Progenitor cell of endocrine pancreas (in vitro differentiated cells): ENCODE measurements around the gene TMEM39A. TPM values are rescaled to one million over a fixed set of nuclear protein-coding genes. Genes with fewer than 3 reads are reported as not detected.

Experiments used
- DNase-seq: peaks from one replicate; pipeline ENCODE4 v3.0.0; 2021; ENCODE audit warnings: low spot score; ENCODE audit not compliant: unreplicated experiment
- H3K27ac Mint-ChIP-seq: 2 replicates; pipeline ENCODE4 v1.8.0; 2021; ENCODE audit warnings: mild to moderate bottlenecking, moderate library complexity, mixed read lengths
- H3K27me3 Mint-ChIP-seq: 2 replicates; pipeline ENCODE4 v1.8.0; 2021; ENCODE audit warnings: mixed read lengths
- H3K36me3 Mint-ChIP-seq: 2 replicates; pipeline ENCODE4 v1.8.0; 2022; ENCODE audit warnings: mixed read lengths; ENCODE audit not compliant: insufficient read depth
- H3K4me1 Mint-ChIP-seq: 2 replicates; pipeline ENCODE4 v1.8.0; 2021; ENCODE audit warnings: low read depth, mixed read lengths
- H3K4me3 Mint-ChIP-seq: 2 replicates; pipeline ENCODE4 v1.8.0; 2021; ENCODE audit warnings: low read depth, mild to moderate bottlenecking, moderate library complexity, mixed read lengths
- H3K9me3 Mint-ChIP-seq: 2 replicates; pipeline ENCODE4 v1.8.0; 2021; ENCODE audit warnings: low read depth, mixed read lengths
- total RNA-seq: library from RNA; stranded (reverse); gene quantifications from 2 replicates; pipeline ENCODE4 v1.2.1, GENCODE V29; 2021
- TF ChIP-seq, protein P1 (sequence below): fragments of 200-600 bp; sonication (generic); IDR thresholded peaks from one replicate; pipeline ENCODE4 v1.5.0; 2021; ENCODE audit warnings: antibody characterized with exemption, mild to moderate bottlenecking; ENCODE audit not compliant: unreplicated experiment

Gene TMEM39A
- total RNA-seq, 1 donor from 2014 or later, result 51.6 TPM

DNA sequence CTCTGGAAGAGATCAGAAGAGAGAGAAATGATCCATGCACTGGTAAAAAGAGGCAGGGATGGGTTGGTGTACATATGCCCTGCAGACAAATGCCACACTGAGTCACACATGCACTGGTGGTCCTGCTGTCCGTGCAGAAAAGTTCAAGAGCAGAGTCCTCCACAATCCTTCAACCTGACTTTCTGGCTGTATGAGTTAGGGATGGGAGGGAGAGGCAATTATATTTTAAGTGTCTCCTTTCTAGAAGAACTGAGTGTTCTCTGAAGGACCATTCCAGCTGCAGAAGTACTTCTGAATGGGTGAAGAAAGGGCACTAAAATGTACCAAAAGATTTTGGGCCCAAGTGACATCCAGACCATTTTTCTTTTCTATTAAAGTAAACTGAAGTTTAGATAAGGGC lies 26.4 kb downstream of the TMEM39A start:
- no peak for DNase-seq
- Mint-ChIP-seq H3K9me3 (peaks cover under 1% of the 10 kb centered on the region), H3K27me3 (no peaks in the 10 kb centered on the region), H3K4me1 (no peaks in the 10 kb centered on the region), H3K36me3 (peaks cover 56% of the 10 kb centered on the region), H3K27ac (no peak overlapping the region), H3K4me3 (no peak overlapping the region)
- TF ChIP-seq, protein P1, sequence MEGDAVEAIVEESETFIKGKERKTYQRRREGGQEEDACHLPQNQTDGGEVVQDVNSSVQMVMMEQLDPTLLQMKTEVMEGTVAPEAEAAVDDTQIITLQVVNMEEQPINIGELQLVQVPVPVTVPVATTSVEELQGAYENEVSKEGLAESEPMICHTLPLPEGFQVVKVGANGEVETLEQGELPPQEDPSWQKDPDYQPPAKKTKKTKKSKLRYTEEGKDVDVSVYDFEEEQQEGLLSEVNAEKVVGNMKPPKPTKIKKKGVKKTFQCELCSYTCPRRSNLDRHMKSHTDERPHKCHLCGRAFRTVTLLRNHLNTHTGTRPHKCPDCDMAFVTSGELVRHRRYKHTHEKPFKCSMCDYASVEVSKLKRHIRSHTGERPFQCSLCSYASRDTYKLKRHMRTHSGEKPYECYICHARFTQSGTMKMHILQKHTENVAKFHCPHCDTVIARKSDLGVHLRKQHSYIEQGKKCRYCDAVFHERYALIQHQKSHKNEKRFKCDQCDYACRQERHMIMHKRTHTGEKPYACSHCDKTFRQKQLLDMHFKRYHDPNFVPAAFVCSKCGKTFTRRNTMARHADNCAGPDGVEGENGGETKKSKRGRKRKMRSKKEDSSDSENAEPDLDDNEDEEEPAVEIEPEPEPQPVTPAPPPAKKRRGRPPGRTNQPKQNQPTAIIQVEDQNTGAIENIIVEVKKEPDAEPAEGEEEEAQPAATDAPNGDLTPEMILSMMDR, result no peak

DNA sequence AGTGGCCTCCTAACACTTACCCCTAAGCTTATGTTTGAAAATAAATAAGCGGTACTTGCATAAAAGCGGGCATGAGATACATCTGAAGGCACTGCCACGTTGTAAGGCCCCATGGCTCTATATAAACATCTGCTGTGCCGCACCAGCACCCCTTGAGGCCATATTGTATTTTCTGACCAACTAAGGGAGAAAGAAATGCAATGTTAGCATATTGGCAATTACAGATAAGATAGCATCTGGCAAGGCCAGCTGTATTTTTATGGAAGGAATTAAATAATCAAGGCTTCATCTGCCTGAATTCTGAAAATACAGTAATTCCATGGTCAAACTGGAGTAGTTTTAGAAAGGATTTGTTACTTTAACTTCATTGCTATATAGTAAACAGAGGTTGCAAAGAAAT lies 28.7 kb downstream of the TMEM39A start:
- Mint-ChIP-seq H3K4me1 (no peaks in the 10 kb centered on the region), H3K9me3 (peaks cover 21% of the 10 kb centered on the region), H3K27me3 (no peaks in the 10 kb centered on the region), H3K27ac (no peak overlapping the region), H3K4me3 (no peak overlapping the region), H3K36me3 (peaks cover 63% of the 10 kb centered on the region)
- DNase-seq, result no peak
- TF ChIP-seq, protein P1, result no peak

- Mint-ChIP-seq H3K4me1 (no peaks in the 10 kb centered on the region), H3K27ac (no peak overlapping the region), H3K4me3 (no peak overlapping the region), H3K9me3 (peaks cover 29% of the 10 kb centered on the region), H3K27me3 (no peaks in the 10 kb centered on the region), H3K36me3 (peaks cover 71% of the 10 kb centered on the region)
- TF ChIP-seq, protein P1, result no peak
- DNase-seq, result no peak
These were observed 29.6 kb downstream of the TMEM39A start for GRCh38 chr3:119433613-119434325.

DNA sequence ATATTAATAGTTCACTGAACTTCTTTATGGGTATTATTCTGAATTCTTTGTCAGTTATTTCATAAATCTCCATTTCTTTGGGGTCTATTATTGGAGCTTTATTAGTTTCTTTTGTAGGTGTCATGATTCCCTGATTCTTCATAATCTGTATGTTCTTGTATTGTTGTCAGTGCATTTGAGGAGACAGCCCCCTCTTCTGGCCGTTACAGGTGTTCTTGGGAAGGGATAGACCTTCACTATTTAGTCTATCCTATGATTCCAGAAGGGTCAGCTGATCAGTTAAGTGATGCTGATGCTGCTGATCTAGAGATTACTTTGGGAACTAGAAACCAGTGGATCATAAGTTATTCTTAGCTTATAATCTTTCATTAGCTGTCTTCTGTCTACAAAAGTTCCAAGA lies 34.9 kb downstream of the TMEM39A start:
- Mint-ChIP-seq H3K4me1 (no peaks in the 10 kb centered on the region), H3K4me3 (no peak overlapping the region), H3K9me3 (peaks cover 74% of the 10 kb centered on the region), H3K27me3 (no peaks in the 10 kb centered on the region), H3K36me3 (peaks cover 58% of the 10 kb centered on the region), H3K27ac (no peak overlapping the region)
- TF ChIP-seq, protein P1, result no peak
- no peak for DNase-seq

- Mint-ChIP-seq H3K4me1 (no peaks in the 10 kb centered on the region), H3K36me3 (peaks cover 52% of the 10 kb centered on the region), H3K27ac (no peak overlapping the region), H3K9me3 (peaks cover 74% of the 10 kb centered on the region), H3K27me3 (no peaks in the 10 kb centered on the region), H3K4me3 (no peak overlapping the region)
- TF ChIP-seq, protein P1, result no peak
- DNase-seq, result no peak
These were observed 35.7 kb downstream of the TMEM39A start for GRCh38 chr3:119427669-119428068.
